Stimulated activated CD8-positive, alpha-beta memory T cell treated with anti-CD3 and anti-CD28 coated beads, Interleukin-15, amount 100 ng/mL, for 4 hours (primary cell): ENCODE data around the gene TBX10.
"Not testable (repeated sequence)": the region's sequence is repeated elsewhere in the genome, so short reads cannot be mapped to it uniquely, and the experiment has no call there.

Experiments used
- DNase-seq, 2 donors: peaks; one replicate each; pipeline ENCODE4 v3.0.0-alpha.2; 2020; ENCODE audit warnings: low read depth in 2 of 2

The TBX10 gene

GRCh38 chr11:67616431-67617242 lies 22.9 kb downstream of the TBX10 start:
- no peak for DNase-seq

DNA sequence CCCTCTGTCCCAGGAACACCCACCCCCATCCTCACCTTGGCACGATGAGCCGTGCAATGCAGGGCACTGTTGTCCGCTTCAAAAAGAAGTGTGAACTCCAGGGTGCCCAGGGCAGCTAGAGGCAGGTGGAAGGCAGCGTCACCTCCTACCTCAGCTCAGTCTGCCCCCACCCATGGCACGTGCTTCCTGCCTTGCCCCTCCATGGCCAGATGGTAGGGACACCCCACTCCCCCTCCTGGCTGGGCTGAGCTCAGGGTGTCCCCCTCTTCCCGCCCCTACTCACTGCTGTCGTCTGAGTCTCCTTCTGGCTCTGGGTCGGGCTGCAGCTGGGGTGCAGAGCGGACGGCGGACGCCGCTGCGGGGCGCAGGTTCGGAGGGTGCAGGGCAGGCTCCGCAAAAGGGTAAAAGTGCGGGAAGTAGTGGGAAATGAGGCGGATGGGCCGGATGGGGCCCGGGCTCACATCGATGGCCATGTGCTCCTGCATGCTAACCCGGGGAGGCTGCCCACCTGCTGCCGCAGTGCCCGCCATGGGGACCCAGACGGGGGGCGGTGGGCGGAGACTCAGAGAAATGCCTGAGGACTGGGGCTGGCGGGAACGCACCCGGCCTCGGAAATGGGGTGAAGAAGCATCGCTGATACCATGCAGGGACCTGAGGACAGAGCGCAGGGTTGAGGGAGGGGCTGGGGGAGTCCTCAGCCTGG lies 23.7 kb downstream of the TBX10 start:
- no peak for DNase-seq

- no peak for DNase-seq
These were observed 24.5 kb downstream of the TBX10 start for GRCh38 chr11:67614730-67615714.

- DNase-seq: peak; percentile 72 to 79
These were observed 25.4 kb downstream of the TBX10 start for GRCh38 chr11:67613960-67614715.

GRCh38 chr11:67613313-67613959 lies 26.1 kb downstream of the TBX10 start:
- DNase-seq: no peak

- DNase-seq: no peak
These were observed 26.8 kb downstream of the TBX10 start for GRCh38 chr11:67612751-67613150.

DNA sequence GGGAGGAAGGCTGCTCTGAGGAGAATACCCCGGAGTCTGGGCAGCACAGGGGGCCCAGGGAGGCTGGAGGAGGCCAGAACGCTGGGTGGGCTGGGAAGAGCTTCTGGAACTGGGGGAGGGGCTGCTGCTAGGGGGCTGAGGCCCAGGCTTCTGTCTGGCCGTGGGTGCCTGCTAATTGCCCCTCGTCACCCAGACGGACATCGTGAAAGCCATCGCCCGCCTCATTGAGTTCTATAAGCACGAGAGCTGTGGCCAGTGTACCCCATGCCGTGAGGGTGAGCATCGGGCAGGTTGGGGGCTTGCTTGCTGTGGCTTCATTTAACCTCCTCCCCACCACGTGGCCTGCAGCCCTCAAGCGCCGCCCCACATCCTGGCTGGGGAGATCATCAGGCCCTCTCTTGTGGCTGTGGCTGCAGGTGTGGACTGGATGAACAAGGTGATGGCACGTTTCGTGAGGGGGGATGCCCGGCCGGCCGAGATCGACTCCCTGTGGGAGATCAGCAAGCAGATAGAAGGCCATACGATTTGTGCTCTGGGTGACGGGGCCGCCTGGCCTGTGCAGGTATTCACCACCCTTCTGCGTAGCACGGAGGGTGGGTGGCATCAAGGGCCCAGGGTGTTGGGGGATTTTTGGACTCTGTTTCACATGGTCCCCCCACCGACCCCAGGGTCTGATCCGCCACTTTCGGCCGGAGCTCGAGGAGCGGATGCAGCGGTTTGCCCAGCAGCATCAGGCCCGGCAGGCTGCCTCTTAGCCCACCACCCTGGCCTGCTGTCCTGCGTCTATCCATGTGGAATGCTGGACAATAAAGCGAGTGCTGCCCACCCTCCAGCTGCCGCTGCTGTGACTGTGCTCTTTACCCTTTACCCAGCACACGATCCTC lies 27.6 kb downstream of the TBX10 start:
- no peak for DNase-seq

GRCh38 chr11:67611165-67611564 lies 28.4 kb downstream of the TBX10 start:
- DNase-seq: no peak

- DNase-seq: no peak
These were observed 29.2 kb downstream of the TBX10 start for GRCh38 chr11:67610302-67610868.

GRCh38 chr11:67609316-67609715 lies 30.2 kb downstream of the TBX10 start:
- DNase-seq: no peak

GRCh38 chr11:67608486-67608885 lies 31.1 kb downstream of the TBX10 start:
- DNase-seq: no peak

- no peak for DNase-seq
These were observed 32.1 kb downstream of the TBX10 start for GRCh38 chr11:67607507-67607906.

DNA sequence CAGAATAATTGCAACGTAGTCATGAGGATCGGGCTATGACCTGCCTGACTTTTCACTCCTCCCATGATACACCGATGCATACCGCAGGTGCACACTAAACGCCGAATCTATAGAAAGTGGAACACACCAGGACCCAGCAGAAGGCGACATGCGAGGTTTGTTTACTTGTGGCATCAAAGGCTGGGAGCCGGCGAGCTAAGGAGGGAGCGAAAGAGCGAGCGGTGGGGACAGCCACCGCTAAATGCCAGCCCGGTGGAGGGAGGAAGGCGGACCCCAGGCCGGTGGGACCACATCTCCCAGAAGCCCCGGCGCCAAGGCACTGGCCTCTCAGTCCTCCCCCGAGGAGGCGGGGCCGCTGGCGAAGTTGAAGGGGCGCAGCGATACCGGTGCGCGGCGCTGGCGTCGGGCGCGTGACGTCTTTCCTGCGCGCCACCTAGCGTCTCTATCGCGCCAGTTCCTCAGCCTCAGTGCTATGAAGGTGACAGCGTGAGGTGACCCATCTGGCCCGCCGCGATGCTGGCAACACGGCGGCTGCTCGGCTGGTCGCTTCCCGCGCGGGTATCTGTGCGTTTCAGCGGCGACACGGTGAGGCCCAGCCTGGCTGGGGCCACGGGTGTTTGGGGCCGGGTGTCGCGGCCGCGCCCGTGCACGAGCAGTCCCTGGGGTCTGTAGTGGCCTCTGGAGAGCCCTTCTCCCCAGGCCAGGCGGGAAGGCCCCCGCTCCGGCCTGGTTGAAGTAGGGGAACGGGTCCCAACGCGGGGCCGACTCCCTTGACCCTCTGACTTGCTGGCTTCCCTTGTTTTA lies 32.9 kb downstream of the TBX10 start, which contains the start of gene NDUFV1:
TSS of gene NDUFV1 (plus strand) at position 445 of the 804 bp plus-strand sequence. CDS start at position 514, 69 bp downstream.
- DNase-seq: peak; percentile 93

DNA sequence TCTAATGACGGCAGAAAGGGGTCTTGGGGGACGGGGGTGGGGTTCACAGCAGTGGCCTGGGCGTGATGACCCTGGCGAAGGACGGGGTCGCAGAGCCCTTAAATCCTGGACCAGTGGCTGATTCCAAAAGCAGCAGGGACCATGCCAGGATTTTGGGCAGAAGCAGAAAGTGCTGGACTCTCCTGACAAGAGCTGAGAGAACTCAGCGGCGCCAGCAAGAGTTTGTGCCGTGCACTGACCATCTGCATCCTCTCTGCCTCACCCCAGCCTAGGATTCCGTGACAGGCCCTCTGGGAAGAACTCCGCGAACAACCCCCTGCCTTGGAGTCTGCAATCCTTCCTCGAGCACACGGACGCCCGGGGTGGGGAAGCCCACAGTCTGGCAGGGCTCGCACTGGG lies 33.5 kb downstream of the TBX10 start:
- DNase-seq: no peak

DNA sequence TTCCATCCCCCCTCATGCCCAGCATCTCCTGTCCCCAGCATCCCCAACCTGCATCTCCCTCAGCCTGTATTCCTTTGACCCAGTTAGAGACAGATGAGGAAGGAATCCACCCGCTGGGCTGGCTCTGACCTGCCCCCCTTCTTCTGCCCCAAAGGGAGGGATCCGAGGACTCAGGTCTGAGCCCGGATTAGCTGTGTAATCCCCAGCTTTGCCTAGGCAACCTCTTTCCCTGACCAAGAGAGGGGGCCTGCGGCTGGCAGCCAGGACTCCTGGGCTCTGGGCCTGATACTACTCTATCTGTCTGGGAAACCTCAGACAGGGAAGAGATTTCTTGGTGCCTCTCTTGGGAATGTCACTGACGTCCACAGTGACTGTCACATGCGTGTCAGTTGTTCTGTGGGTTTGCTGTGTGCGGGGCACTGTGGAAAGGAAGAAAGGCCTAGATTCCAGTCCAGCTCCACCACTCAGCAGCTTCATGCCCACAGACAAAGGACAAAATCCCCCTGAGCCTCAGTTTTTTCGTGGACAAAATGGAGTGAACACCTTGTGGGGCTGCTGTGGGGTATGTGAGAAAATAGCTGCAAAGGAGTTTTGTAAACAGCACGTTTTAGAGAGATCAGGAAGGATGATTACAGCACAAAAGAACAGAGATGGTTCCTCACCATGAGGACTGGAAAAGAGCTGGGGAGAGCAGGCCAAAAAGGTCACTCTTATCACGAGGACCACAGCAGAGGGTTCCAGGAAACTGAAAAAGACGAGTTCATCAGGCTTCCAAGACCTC lies 34.1 kb downstream of the TBX10 start:
- no peak for DNase-seq

- no peak for DNase-seq
These were observed 34.7 kb downstream of the TBX10 start for GRCh38 chr11:67604815-67605214.

GRCh38 chr11:67604119-67604518 lies 35.4 kb downstream of the TBX10 start:
- DNase-seq: not testable (repeated sequence)

GRCh38 chr11:67601098-67601497 lies 38.5 kb downstream of the TBX10 start:
- no peak for DNase-seq
